ENCODE data around the gene LHPP.
A peak's percentile ranks its signal among the peaks of the same experiment; 100 is the strongest.

DNA sequence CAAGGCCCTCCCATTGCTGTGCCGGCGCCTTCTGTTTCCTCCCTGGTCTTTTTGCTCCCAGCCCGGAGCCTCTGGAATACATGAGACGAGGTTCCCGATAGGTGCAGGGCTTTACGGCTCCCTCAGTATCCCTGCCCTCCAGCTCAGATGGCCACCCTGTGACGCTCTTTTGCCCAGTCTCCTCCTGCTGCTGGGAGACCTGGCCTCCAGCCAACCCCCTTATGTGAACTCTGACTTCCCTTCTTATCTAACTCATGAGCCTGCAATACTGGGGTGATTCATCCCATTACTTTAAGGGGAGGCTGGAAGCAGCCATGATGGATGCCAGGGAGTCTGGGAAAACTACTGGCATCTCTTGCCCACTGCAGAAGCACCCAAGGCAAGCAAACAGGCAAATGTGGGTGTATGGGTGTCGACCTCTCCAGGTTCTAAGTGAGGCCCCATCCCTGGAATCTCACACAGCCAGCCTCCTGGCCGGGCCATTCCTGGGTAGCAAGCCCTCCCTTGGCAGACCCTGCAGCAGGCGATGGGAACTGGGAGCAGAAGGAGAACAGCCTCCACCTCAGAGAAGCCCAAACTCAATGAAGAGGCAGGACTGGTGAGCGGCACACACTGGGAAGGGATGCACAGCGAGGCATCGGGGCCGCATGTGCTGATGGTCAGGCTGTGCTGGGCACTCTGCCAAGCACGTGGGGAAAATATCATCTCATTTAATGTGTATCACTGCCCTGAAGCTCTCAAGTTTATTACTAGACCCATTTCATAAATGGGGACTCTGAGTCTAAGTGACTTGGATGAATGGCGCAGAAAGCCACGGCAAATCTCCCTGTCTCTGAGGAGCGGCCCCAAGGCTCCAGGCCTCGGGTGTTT lies 185.1 kb downstream of the LHPP start:
- TF ChIP-seq, protein P1, sequence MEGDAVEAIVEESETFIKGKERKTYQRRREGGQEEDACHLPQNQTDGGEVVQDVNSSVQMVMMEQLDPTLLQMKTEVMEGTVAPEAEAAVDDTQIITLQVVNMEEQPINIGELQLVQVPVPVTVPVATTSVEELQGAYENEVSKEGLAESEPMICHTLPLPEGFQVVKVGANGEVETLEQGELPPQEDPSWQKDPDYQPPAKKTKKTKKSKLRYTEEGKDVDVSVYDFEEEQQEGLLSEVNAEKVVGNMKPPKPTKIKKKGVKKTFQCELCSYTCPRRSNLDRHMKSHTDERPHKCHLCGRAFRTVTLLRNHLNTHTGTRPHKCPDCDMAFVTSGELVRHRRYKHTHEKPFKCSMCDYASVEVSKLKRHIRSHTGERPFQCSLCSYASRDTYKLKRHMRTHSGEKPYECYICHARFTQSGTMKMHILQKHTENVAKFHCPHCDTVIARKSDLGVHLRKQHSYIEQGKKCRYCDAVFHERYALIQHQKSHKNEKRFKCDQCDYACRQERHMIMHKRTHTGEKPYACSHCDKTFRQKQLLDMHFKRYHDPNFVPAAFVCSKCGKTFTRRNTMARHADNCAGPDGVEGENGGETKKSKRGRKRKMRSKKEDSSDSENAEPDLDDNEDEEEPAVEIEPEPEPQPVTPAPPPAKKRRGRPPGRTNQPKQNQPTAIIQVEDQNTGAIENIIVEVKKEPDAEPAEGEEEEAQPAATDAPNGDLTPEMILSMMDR (IDR thresholded peaks at IDR 0.05) = no peak
- peak in 1 of 3 donors; percentile 70 for TF ChIP-seq POLR2AphosphoS5 (IDR thresholded peaks at IDR 0.05)
- no peak for TF ChIP-seq POLR2A (IDR thresholded peaks at IDR 0.05)
